ENCODE measurements around the gene SOX3.

DNA sequence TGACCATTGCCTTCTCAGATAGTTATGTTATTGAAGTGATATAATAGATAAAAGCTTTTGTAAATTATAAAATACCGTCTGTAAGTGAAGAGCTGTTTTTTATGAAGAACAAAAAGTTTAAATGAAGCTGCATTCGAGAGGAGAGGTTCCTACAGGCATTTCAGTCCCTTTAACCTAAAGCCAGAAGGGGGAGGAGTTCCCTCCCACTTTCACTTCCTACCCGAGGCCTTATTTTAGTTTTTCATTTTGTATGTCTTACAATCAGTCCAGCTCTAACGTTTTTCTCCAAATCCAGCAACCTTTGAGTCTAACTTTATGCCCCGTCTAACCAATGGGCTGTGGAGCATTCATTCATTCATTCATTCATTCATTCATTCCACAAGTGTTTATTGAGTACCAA, 16.5 kb upstream of the SOX3 start:
- TF ChIP-seq CTCF (IDR thresholded peaks at IDR 0.05; ENCODE audit: control extremely low read depth in 1 of 3, insufficient read depth in 1 of 3, low read depth in 1 of 3, low read length in 3 of 3) (no peak), EZH2 (IDR thresholded peaks at IDR 0.05; ENCODE audit: low read depth, low read length, severe bottlenecking) (no peak), TEAD4 (IDR thresholded peaks at IDR 0.05; ENCODE audit: low read depth, low read length) (no peak), CHD2 (IDR thresholded peaks at IDR 0.05; ENCODE audit: low read length) (no peak), GTF2F1 (IDR thresholded peaks at IDR 0.05; ENCODE audit: borderline replicate concordance, low read depth, low read length) (no peak), SIX5 (IDR thresholded peaks at IDR 0.05; ENCODE audit: low read depth, low read length) (no peak), RAD21 (IDR thresholded peaks at IDR 0.05 in 1 of 2, conservative IDR thresholded peaks at IDR 0.05 in 1 of 2; ENCODE audit: low read depth in 2 of 2, low read length in 2 of 2) (no peak), ZNF274 (IDR thresholded peaks at IDR 0.05; ENCODE audit: borderline replicate concordance, extremely low read depth, low read length) (no peak), POLR2A (IDR thresholded peaks at IDR 0.05; ENCODE audit: control extremely low read depth in 1 of 2, low read depth in 2 of 2, low read length in 2 of 2) (no peak), MAFK (IDR thresholded peaks at IDR 0.05; ENCODE audit: low read depth, low read length) (no peak), CREB1 (IDR thresholded peaks at IDR 0.05) (no peak), CEBPB (IDR thresholded peaks at IDR 0.05; ENCODE audit: low read depth, low read length) (no peak), RXRA (IDR thresholded peaks at IDR 0.05; ENCODE audit: insufficient read depth, low read depth, low read length) (no peak)
- TF ChIP-seq, protein P1, sequence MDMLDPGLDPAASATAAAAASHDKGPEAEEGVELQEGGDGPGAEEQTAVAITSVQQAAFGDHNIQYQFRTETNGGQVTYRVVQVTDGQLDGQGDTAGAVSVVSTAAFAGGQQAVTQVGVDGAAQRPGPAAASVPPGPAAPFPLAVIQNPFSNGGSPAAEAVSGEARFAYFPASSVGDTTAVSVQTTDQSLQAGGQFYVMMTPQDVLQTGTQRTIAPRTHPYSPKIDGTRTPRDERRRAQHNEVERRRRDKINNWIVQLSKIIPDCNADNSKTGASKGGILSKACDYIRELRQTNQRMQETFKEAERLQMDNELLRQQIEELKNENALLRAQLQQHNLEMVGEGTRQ (IDR thresholded peaks at IDR 0.05; ENCODE audit: low read length), result no peak
